Stimulated activated CD4-positive, alpha-beta T cell treated with anti-CD3 and anti-CD28 coated beads, Interleukin-1b, Interleukin-23, amount 100 ng/mL, for 48 hours (primary cell): ENCODE results near the gene TGFBR3L.

Experiments
- DNase-seq: peaks from one replicate; pipeline ENCODE4 v3.0.0-alpha.2; 2020

The TGFBR3L gene

DNA sequence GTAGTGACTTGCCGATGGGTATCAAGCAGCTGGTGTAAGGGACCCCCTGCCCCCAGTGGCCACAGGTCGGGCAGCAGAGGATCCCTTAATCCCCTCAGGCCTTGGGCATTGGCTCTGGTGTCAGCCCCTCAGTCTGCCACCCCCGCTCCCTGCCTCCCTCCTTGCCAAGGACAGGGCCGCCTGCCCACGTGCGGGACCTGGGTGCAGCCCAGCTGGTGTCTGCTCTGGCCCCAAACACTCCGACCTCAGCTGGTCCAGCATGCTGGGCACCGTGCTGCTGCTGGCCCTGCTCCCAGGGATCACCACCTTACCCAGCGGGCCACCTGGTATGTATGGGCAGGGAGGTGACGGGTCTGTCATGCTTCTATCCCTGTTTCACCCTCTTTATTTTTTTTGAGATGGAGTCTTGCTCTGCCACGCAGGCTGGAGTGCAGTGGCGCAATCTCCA, at the start of gene TGFBR3L:
Gene TGFBR3L, plus strand, starts transcription at position 233 of the 448 bp plus-strand sequence.
- DNase-seq = no peak

DNA sequence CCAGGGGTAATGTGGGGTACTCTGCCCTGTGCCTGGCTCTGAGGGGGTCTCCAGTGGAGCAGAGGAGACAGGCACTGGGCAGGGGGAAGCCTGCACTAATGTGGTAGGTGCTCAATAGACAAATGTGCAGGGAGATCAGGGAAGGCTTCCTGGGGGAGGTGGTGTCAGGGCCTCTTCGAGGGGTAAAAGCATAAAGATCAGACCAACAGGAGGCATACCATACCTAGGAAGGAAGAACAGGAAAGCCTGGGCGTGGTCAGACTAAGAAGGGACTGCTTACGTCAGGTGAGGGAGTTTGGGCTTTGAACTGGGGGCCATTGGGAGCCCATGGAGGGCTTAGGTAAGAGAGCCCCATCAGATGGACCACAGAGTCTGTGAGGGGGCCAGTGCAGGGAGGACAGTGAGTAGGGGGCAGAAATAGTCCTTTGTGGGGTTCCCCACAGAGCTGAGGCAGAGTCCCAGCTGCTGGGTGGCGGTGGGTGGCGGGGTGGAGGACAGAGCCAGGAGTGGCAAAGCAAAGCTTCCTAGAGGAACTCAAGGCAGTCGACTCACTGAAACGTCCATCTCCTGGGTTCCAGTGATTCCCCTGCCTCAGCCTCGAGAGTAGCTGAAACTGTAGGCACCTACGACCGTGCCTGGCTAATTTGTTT, 49.2 kb upstream of the TGFBR3L start:
- no peak for DNase-seq

DNA sequence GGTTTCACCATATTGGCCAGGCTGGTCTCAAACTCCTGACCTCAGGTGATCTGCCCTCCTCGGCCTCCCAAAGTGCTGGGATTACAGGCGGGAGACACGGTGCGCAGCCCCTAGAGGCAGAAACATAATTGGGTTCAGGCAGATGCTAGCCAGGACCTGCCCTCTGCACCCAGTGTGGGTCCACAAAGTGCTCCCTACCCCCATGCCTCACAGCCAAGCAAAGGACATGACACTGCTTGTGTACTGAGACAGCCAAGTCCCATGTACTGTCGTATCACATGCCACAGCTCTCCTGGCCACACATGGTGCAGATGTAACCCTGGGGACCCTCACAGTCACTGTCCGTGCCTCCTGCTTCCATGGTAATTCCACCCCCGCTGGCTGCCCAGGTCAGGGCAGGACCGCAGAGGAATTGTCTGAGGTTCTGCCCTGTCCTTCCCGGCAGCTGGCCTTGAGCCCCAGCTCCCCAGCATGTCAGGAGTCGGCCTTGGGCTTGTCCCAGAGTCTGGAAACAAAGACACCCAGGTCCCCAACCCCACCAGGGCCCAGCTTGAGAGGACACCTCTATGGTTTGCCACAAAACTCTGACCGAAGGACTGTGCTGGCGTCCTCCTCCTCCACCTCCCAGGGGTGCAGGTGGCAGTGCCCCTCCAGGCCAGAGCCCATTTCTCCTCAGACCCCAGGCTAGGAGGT, 48.1 kb upstream of the TGFBR3L start:
- no peak for DNase-seq

DNA sequence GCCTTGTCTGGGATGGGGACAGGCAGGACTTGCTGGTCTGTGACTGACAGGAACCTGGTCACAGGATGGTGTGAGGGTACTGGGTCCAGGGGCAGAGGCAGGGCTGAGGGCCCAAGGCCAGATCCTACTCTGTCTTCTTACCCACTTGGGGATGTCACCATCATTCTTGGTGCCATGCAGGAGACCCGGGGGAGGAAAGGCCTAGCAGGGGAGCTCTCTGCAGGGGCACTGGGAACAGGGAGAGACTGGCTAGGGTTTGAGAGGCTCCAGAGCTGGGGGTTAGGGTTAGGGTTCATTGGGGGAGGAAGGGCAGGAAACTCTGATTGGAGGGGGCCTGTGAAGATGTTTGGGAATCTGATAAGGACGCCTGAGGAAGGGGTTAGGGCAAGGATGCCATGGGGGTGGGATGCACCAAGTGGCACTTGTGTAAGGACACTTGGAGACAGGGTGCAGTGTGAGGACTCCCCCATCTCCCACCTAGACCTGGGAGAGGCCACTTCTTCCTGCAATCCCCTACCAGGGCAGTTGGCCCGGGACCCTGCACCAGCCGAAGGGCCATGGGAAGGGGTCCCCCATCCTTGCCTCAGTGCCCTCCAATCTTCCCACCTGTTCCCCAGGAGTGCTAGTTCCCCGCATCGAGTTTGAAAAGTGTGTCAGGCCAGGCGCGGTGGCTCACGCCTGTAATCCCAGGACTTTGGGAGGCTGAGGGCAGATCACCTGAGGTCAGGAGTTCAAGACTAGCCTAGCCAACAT, 47.4 kb upstream of the TGFBR3L start:
- no peak for DNase-seq

DNA sequence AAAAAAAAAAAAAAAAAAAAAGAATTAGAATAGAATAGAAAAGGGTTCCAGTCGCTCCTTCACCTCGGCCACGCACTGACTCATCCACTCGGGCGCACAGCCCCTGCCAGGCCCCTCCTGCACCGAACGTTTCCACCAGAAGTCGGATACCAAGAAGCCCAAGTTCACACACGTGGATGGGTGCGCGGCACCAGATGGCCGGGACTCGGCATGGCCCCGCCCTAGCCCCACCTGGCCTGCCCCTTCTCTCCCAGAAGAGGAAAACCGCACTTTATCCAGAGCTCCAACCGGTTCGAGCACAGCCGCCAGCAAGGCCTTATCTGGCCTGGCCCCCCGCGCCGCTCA, 46.3 kb upstream of the TGFBR3L start:
- DNase-seq = no peak

DNA sequence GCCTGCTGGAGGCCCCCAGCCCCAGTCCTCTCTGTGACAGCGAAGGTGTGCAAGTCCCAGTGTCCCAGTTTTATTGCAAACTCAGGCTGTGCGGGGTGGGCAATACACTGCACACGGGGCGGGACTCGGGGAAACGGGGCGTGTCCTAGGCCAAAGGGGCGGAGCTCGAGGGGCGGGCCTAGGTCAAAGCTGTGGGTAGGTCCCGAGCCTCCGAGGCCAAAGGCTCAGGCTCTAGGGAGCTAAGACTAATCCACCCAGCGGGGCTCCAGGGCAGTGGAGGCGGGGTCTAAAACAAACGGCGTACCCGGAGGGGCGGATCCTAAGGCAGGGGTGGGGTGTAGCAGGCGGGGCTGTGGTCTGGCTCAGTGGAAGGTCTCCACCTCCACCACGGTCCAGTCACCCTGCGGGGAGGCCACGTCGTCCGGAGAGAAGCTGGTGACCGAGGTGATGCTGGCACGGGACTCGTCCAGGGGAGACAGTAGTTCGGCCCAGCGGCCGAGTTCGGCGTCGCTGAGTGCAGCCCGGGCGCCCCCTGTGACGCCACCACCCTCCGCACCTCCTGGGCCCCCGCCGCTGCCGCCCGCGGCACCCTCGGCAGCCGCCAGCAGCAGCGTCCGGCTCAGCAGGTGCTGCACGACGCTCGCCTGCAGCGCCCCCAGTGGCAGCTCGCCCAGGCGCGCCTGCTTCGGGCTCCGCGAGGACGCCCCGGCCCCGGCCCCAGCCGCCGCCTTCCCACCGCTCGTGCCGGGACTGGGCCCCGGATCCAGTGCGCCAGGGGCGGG, 45.8 kb upstream of the TGFBR3L start:
- DNase-seq = peak; percentile 81

DNA sequence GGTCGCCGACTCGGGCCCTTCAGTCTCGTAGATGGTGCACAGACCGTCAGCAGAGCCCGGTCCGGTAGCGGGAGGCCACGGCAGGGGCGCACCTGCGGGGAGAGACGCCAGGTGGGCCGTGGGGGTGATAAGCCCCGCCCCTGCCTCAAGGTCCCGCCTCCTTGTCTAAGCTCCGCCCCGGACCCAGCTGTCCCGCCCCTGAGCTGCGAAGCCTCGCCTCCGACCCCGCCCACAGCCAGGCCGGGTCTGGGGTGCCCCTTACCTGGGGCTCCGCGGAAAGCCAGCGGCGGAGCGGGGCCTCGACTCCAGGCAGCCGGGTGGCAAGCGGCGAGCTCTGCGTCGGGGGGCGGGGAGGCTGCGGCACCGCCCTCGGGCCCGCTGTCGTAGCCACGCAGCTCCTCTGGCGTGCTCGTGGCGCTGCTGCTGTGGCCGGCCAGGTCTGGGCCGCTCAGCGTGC, 45.1 kb upstream of the TGFBR3L start:
- peak; percentile 81 for DNase-seq

DNA sequence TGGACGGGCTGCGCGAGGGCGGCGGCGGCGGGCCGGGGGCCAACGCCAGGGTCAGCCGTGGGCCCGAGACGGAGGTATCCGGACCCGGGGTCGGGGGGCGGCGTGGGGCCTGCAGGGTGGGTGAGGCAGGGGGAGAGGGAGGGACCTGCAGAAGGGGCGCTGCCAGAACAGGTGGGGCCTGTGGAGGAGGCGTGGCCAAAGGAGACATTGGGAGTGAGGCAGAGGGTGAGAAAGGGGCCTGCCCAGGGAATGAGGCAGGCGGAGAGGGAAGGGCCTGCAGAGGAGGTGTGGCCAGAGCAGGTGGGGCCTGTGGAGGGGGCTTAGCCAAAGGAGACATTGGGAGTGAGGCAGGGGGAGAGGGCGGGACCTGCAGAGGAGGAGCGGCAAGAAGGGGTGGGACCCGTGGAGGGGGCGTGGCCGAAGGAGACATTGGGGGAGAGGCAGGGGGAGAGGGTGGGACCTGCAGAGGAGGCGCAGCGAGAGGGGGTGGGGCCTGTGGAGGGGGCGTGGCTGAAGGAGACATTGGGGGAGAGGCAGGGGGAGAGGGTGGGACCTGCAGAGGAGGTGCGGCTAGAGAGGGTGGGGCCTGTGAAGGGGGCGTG, 44.6 kb upstream of the TGFBR3L start:
- DNase-seq = peak; percentile 77

DNA sequence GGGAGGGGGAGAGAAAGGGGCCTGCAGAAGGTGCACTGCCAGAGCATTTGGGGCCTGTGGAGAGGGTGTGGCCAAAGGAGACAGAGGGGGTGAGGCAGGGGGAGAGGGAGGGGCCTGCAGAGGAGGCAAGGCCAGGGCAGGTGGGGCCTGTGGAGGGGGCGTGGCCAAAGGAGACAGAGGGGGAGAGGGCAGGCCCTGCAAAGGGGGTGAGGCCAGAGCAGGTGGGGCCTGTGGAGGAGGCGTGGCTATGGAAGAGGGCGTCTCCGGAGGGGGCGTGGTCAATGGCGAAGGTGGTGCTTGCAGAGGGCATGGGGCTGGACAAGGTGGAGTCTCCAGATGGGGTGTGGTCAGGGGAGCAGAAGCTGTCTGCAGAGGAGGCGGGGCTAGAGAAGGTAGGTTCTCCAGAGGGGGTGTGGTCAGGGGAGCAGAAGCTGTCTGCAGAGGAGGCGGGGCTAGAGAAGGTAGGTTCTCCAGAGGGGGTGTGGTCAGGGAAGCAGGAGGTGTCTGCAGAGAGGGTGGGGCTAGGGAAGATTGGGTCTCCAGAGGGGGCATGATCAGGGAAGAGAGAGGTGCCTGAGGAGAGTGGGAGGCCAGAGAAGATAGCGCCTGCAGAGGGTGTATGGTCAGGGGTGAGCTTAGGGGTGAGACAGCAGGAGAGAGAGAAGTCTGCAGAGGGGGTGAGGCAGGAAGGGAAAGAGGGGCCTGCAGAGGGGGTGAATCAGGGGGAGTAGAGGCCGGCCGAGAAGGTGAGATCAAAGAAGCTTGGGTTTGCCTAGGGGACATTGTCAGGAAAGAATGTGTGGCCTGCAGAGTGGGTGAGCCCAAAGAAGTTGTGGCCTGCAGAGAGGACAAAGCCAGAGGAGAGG, 43.8 kb upstream of the TGFBR3L start:
- DNase-seq = peak; percentile 85

DNA sequence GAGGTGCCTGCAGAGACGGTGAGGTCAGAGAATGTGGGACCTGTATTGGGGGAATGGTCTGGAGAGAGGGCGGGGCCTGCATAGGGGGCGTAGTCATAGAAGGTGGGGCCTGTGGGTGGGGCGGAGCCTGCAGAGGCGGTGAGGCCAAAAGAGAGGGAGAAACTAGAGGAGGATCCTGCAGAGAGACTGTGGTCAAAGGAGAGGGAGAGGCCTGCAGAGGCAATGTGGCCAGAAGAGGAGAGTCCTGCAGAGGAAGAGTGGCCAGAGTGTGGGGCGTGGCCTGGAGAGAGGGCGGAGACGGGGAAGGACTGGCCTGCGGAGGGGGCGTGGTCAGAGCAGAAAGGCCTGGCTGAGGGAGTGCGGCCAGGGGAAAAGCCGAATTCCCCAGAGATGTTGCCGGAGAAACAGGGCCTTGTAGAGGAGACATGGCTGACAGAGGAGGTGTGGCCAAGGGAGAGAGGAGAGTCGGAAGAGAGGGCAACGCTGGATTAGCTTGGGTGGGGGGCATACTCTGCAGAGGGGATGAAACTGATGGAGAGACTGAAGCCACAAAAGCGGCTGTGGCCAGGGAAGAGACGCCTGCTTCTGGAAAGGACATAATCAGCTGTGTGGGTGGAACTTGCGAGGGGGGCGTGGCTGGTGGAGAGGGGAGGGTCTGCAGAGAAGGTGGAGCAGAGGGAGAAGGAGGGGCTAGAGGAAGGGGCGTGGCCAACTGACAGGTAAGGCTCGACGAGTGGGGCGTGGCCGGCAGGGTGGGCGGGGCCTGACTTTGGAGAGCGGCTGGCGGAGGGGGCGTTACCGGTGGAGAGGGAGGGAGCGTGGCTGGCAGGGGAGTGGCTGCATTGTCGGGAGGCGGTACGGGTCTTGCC, 43.0 kb upstream of the TGFBR3L start:
- peak; percentile 94 for DNase-seq

DNA sequence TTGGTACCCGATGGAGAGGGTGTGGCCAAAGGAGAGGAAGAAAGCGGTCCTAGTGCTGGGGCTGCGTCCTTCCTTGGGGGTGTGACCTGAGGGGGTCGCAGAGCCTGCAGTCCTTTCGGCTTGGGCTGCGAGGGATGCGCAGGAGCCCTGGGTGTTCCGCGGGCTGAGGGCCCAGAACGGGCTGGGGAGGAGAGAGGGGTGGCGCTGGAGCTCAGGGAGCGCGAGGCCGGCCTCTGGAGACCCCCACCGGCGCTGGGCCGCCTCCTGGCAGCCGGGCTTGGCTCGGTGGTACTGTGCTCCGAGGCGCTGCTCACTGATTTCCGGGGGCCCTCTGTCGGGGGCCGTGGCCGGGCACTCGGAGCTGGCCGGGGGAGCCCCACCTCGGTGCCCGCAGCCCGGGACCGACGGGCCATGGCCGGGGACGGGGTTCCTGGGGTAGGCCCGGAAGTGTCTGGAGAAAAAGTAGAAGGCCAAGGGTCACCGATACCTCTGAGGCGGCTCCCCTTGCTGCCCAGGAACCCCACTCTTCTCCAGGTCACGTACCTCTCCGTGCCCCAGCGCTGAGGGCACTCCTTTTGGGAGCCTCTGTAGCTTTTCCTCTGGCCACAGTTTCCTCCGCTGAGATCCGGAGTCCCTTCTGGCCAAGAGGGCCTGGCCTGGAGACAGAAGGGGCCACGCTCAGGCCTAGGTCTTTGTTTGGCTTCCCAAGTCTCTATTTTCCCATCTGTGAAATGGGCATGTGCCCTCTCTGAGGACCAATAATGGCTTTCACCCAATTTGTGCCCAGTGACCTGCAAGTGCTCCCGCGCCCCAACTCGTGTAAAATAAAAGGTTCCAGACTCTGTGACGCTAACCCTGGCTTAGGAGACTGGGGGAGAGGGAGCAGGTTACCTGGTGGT, 42.1 kb upstream of the TGFBR3L start:
- no peak for DNase-seq

DNA sequence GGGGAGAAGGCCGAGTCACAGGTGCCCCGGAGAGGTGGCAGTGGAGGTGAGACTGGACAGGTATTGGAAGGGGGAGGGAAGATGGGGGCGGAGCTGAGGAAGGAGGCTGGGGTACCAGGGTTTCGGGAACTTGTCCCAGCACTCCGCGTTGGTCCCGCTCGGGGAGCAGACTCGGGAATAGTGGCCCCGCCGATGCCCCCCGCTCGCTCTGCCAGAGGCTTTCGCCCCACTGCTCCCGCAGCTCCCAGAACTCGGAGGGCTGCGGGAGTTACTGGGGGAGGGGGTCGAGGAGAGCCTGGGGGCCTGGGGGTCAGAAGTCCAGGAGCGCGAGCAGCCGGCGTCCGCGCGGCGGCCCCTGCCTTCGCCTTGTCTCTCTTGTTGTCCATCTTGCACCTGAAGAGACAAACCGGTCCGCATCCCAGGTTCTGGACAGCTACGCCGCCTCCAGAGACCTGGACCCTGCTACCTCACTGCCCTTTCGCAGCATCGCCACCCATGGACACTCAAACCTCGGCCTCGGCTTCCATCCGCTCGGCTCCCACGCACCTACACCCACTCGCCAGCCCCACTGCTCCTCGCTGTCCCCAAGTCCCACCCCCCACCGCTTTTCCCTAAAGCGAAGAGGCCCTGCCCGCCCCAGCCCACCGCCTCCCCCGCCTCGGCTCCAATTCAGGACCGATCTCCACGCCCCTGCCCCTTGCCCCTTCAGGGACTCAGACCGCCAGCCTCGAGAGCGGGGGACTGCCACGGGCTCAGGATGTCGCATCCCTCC, 41.1 kb upstream of the TGFBR3L start:
- DNase-seq = no peak

DNA sequence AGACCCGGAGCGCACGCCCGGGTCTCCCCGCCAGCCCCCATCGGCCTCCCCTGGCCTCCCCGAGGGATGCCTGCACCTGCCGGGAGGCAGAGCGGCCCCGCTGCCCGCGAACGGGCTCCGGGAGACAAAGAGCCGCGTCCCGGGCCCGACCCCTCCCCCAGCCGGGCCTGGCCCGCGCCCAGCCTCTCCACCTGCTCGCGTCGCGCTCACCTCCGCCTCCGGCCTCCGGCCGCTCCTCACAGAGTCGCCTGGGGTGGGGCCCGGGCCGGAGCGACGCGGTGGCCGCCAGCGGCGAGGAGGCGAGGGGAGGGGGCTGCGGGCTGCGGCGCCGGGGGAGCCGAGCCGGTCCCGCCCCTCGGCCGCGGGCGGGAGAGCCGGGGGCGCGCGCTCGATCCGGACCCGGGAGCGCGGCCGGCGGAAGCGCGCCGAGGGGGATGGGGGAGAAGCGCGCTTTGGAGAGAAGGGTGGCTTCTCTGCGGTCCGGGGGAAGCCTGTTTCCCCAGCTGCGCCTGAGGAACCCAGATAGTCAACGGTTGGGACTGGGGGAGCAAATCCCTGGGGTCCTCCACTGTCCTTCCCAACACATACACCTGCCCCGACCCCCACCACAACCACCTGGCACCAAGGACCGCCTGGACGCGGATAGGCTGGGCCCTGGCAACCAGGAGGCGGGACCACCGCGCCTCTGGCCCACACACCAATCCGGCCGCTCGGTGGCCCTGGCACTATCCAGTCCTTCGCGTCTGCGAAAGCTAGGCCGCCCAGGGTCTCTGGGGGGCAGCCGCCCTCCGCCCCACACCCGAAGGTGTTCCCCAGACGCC, 40.3 kb upstream of the TGFBR3L start, which contains the start of gene PRR36:
Gene PRR36, minus strand, starts transcription at position 315 of the 821 bp plus-strand sequence. CDS start 701 bp downstream, outside the sequence.
- no peak for DNase-seq

DNA sequence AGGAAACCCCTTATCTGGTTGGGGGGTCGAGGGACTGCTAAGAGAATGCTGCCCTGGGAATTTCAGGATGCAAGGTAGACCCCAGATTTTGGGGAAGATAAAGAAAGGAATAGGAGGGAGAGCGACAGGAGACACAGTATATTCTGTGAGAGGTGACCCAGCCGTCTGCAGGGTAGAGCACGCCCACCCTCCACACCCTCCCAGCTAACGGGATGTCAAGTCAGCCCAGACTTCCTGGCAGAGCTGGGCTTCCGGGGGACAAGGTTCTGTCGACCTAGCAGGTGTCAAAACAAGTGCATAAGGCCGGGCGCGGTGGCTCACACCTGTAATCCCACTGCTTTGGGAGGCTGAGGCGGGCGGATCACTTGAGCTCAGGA, 39.7 kb upstream of the TGFBR3L start:
- DNase-seq = no peak

DNA sequence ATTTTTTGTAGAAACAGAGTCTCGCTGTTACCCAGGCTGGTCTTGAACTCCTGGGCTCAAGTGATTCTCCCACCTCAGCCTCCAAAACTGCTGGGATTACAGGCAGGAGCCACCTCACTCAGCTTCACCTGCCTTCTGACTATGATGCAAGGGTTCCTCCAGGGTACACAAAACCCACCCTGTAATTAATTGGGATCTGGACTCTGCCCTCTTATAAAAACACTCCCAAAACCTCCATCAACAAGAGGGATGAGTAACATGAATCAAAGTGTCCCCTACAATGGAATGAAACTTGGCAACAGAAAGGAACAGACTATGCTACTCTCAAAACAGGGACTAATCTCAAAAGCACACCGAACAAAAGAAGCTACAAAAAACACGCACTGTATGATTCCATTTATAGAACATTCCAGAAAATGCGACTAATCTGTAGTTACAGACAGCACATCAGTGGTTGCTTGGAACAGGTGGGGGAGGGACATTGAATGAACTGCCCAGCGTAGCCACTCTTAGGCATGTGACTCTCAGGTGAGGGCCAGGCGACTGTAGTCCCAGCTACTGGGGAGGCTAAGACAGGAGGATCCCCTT, 37.3 kb upstream of the TGFBR3L start:
- DNase-seq = no peak

DNA sequence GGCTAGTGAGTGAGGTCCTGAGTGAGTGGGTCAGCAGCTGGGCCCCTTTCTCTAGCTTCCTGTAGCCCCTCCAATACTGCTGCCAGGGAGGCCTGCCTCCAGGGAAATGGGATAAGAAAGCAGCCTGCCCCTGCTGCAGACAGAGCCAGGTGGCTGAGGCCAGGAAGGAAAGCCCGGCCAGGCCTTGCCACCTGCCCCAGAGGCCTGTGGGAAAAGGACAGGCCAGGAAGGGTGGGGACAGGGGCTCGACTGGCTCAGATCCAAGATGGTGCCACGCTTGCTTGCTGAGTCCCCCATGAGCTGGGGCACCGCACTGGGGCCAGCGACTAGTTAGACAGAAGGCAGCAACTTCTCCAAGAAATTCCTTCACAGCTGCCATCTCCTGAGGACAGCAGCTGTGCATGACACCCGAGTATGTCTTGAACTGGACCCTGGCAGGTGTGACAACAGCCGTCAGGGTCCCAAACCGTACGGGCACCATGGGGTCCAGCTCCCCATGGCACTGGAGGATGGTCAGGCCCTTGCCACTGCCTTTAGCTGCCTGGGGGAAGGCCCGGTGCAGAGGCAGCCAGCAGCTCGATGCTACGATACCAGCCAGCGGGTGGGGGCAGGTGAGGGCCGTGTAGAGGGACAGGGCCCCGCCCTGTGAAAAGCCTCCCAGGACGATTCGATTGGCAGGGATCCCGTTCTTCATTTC, 35.4 kb upstream of the TGFBR3L start:
- no peak for DNase-seq

DNA sequence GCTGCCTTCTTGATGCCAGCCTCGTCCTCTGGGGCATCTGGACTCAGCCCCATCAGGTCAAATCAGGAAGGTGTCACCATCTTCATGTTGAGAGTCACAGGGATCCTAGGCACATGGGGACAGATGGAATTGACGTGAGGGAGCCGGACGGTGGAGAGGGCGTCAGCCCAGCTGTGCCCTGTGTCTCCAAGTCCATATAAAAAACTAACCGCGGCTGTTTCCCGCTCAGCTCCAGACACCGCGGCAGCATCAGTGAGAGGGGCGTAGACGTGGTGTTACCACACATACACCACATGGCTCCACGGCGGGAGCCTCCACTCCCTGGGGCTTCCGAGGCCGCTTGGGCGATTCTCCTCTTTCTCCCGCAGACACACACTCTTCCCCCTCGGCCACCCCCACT, 34.8 kb upstream of the TGFBR3L start:
- no peak for DNase-seq
